HepG2 (cell line): Measurements from ENCODE around the gene RFFL. TPM values are rescaled to one million over a fixed set of nuclear protein-coding genes. Genes with fewer than 3 reads are reported as not detected.

Experiments
- ATAC-seq: fragments of 200-7000 bp; cut with Tn5 transposase; 3 replicates; pipeline ENCODE4 v1.9.1; 2020; ENCODE audit warnings: mild to moderate bottlenecking, moderate library complexity
- BruUV-seq: library from RNA; stranded (reverse); fragments of 400-500 nt; replicated peaks from 2 replicates; lab custom pipeline; 2021; lab: Mats Ljungman, UMichigan
- CTCF ChIA-PET: fragments of 300-600 bp; formaldehyde crosslinking; extraction: SDS; loops from one replicate; lab custom pipeline; 2021; ENCODE audit warnings: low total read pairs, inconsistent platforms, low intra/inter-chr PET ratio; lab: Yijun Ruan, JAX
- POLR2A ChIA-PET: fragments of 350-600 bp; sonication (Branson Sonifier 250); formaldehyde crosslinking; loops from one replicate; lab custom pipeline; 2020; ENCODE audit warnings: antibody characterized with exemption, inconsistent platforms; lab: Yijun Ruan, JAX
- DNase-seq: peaks from one replicate; pipeline ENCODE4 v3.0.0-alpha.2; 2015; ENCODE audit warnings: low spot score
- FAIRE-seq: peaks from 3 replicates; lab custom pipeline; 2011; peaks lifted over from hg19 to GRCh38; lab: Jason Lieb, UNC
- H2AFZ ChIP-seq: one replicate; pipeline ENCODE4 v1.6.1; 2011; ENCODE audit warnings: low read length, inconsistent platforms
- H3K27ac ChIP-seq: fragments of 300-600 bp; 3 replicates; pipeline ENCODE4 v1.8.0; 2011; ENCODE audit warnings: mixed run types, mild to moderate bottlenecking, mixed read lengths, low read length, inconsistent platforms; ENCODE audit not compliant: insufficient read depth; ENCODE audit errors: extremely low read length
- H3K27me3 ChIP-seq, 2 experiments: fragments of 200-600 bp in 1 of 2; 2 replicates in 1 of 2; 3 replicates in 1 of 2; pipeline versions ENCODE4 v1.6.0 to v1.8.0; 2011; ENCODE audit warnings: low read length in 2 of 2, mild to moderate bottlenecking in 2 of 2, moderate library complexity in 2 of 2, inconsistent platforms in 1 of 2; ENCODE audit not compliant: insufficient read depth in 2 of 2, control insufficient read depth in 1 of 2
- H3K36me3 ChIP-seq, 2 experiments: fragments of 200-600 bp in 1 of 2; replicated peaks in 1 of 2; 2 replicates in 1 of 2; 3 replicates in 1 of 2; pipeline versions ENCODE4 v1.5.1 to v1.8.0; 2011; ENCODE audit warnings: low read length in 2 of 2, inconsistent platforms in 1 of 2; ENCODE audit not compliant: insufficient read depth in 2 of 2, control insufficient read depth in 1 of 2
- H3K4me1 ChIP-seq: 2 replicates; pipeline ENCODE4 v1.5.1; 2012; ENCODE audit warnings: low read length, inconsistent platforms; ENCODE audit not compliant: insufficient read depth
- H3K4me2 ChIP-seq: 2 replicates; pipeline ENCODE4 v1.6.0; 2011; ENCODE audit warnings: low read depth, low read length, inconsistent platforms
- H3K4me3 ChIP-seq, 3 experiments: fragments of 200-600 bp in 1 of 3; sonication (generic), shearing (Covaris generic) in 1 of 3; replicated peaks in 1 of 3; 2 replicates each; pipeline ENCODE4 v1.5.1; 2011 to 2016; ENCODE audit warnings: low read length in 3 of 3, inconsistent platforms in 2 of 3, low read depth in 2 of 3, mild to moderate bottlenecking in 2 of 3, control low read depth in 1 of 3, mixed read lengths in 1 of 3; ENCODE audit not compliant: insufficient read depth in 1 of 3
- H3K79me2 ChIP-seq: one replicate; pipeline ENCODE4 v1.6.1; 2011; ENCODE audit warnings: low read length, inconsistent platforms; ENCODE audit not compliant: insufficient read depth
- H3K9ac ChIP-seq: 2 replicates; pipeline ENCODE4 v1.6.0; 2011; ENCODE audit warnings: mild to moderate bottlenecking, low read depth, low read length, inconsistent platforms; ENCODE audit not compliant: insufficient read depth
- H3K9me3 ChIP-seq: 2 replicates; pipeline ENCODE4 v1.5.1; 2012; ENCODE audit warnings: mild to moderate bottlenecking, low read length
- H4K20me1 ChIP-seq: 2 replicates; pipeline ENCODE4 v1.6.0; 2011; ENCODE audit warnings: inconsistent platforms, mild to moderate bottlenecking, low read length, moderate library complexity; ENCODE audit not compliant: insufficient read depth
- WGBS: methylation state at CpG from one replicate; pipeline ENCODE4 v1.1.6; 2017; ENCODE audit warnings: low lambda C conversion rate; 5-methylcytosine and 5-hydroxymethylcytosine counted together
- in situ Hi-C: cut with HindIII; loops from 2 replicates; pipeline ENCODE4 v1.10.0; 2017; ENCODE audit warnings: low pct_unique_long_range_greater_than_20kb; ENCODE audit not compliant: extremely low pct_ligation_motif_present
- intact Hi-C: fragments of 100-400 bp; cut with micrococcal nuclease; formaldehyde crosslinking; loops from one replicate; pipeline ENCODE4 v1.10.0; 2022; ENCODE audit not compliant: unreplicated experiment
- polyA plus RNA-seq, 8 experiments: library from polyadenylated mRNA; depleted of rRNA in 3 of 8; stranded (reverse) in 7 of 8; unstranded in 1 of 8; fragments of >200 nt; fragmentation: Illumina TruSeq in 4 of 8; extraction: Trizol in 4 of 8; gene quantifications; 2 replicates each; pipeline versions ENCODE4 v1.2.1 to v1.2.3, GENCODE V29; 2011 to 2016; ENCODE audit warnings: low read depth in 4 of 8, missing spikeins in 1 of 8, mixed read lengths in 1 of 8; ENCODE audit not compliant: insufficient read depth in 1 of 8
- total RNA-seq, 5 experiments: library from RNA; depleted of rRNA; stranded (reverse); fragments of >200 nt; fragmentation: Illumina TruSeq; extraction: Trizol; gene quantifications; 2 replicates each; pipeline ENCODE4 v1.2.3, GENCODE V29; 2016; ENCODE audit warnings: low read depth in 1 of 5
- TF ChIP-seq, protein P1 (sequence below): sonication (generic); formaldehyde crosslinking; IDR thresholded peaks from 2 replicates; pipeline ENCODE4 v1.4.0; 2020; ENCODE audit warnings: missing genetic modification reagents, borderline replicate concordance

Gene RFFL
- total and polyA plus RNA-seq, 2 of the 13 experiments (the other 11 are each of a cell fraction or from before 2014, with no cell fraction given), result 24.3 to 48.6 TPM

DNA sequence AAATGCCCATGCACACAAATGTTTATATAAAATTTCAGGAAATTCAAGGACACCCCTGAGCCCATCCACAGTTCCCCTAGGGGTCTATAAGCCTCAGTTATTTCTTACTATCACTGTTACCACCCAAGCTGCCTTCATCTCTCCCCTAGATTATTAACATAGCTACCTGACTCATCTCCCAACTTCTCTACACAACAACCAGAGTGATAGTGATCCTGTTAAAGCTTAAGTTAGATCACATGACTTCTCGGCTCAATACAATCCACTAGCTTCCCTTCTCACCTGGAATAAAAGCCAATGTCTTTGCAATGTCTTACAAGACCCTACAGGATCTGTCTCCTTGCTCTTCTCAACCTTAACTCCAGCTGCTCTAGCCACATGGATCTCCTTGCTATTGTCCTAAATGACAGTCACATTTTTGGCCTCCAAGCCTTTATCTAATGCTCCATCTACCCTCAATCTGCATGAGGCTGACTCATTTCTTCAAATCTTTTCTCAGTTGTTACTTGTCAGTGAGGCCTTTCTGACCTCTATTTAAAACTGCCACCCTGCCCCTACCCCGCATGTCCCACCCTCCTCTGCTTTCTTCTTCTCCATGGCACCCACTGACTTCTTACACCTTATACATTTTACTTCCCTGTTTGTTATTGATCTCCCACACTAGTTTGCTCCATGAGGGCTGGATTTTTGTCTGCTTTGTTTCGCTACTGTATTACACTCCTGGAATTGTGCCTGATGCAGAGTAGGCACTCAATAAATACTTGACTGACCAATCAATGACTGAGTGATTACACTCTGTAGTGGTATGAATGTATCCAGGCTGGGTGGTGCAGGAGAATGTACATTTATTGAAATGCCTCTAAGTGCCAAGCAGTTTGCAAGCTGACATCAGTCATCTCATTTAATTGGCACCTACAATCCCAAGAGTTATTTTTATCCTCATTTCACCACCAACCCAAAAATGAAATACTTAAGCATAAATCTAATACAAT is 88.4 kb downstream of the RFFL start:
- no peaks in the 10 kb centered on the region for H3K27me3 ChIP-seq
- H3K4me1 ChIP-seq, result peaks cover 10% of the 10 kb centered on the region
- TF ChIP-seq, protein P1, sequence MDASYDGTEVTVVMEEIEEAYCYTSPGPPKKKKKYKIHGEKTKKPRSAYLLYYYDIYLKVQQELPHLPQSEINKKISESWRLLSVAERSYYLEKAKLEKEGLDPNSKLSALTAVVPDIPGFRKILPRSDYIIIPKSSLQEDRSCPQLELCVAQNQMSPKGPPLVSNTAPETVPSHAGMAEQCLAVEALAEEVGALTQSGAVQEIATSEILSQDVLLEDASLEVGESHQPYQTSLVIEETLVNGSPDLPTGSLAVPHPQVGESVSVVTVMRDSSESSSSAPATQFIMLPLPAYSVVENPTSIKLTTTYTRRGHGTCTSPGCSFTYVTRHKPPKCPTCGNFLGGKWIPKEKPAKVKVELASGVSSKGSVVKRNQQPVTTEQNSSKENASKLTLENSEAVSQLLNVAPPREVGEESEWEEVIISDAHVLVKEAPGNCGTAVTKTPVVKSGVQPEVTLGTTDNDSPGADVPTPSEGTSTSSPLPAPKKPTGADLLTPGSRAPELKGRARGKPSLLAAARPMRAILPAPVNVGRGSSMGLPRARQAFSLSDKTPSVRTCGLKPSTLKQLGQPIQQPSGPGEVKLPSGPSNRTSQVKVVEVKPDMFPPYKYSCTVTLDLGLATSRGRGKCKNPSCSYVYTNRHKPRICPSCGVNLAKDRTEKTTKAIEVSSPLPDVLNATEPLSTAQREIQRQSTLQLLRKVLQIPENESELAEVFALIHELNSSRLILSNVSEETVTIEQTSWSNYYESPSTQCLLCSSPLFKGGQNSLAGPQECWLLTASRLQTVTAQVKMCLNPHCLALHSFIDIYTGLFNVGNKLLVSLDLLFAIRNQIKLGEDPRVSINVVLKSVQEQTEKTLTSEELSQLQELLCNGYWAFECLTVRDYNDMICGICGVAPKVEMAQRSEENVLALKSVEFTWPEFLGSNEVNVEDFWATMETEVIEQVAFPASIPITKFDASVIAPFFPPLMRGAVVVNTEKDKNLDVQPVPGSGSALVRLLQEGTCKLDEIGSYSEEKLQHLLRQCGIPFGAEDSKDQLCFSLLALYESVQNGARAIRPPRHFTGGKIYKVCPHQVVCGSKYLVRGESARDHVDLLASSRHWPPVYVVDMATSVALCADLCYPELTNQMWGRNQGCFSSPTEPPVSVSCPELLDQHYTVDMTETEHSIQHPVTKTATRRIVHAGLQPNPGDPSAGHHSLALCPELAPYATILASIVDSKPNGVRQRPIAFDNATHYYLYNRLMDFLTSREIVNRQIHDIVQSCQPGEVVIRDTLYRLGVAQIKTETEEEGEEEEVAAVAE, result no peak
- TF ChIP-seq, all 625 proteins: peak for 0
- intact Hi-C loops (loop anchor here (5.0 kb wide), 1 partner anchor 553 kb away; no protein-coding TSS in a partner anchor), in situ Hi-C loops (no loop called here)
- 92% methylated on average over 3 of the region's 3 CpGs for WGBS
- no peak overlapping the region for H3K4me3 ChIP-seq
- H3K79me2 ChIP-seq, result no peaks in the 10 kb centered on the region
- ATAC-seq (no peak), FAIRE-seq (no peak), DNase-seq (no peak)
- no peak overlapping the region for H2AFZ ChIP-seq
- H3K9ac ChIP-seq, result no peak overlapping the region
- POLR2A ChIA-PET, result no interaction called here
- H3K36me3 ChIP-seq, result no peaks in the 10 kb centered on the region
- no TSS peak for BruUV-seq
- no peaks in the 10 kb centered on the region for H4K20me1 ChIP-seq
- H3K27ac ChIP-seq, result no peak overlapping the region
- CTCF ChIA-PET, result no interaction called here
- H3K9me3 ChIP-seq, result no peaks in the 10 kb centered on the region
- H3K4me2 ChIP-seq, result no peak overlapping the region
